ENCODE measurements around the gene TBCEL.

Gene TBCEL

GRCh38 chr11:121134741-121135312, 110.9 kb downstream of the TBCEL start:
- DNase-seq (ENCODE audit: low read depth in 2 of 3, low spot score in 1 of 3): no peak

- DNase-seq (ENCODE audit: low read depth in 2 of 3, low spot score in 1 of 3): no peak
These were observed 113.1 kb downstream of the TBCEL start for GRCh38 chr11:121137005-121137404.

- no peak for DNase-seq (ENCODE audit: low read depth in 2 of 3, low spot score in 1 of 3)
These were observed 114.4 kb downstream of the TBCEL start for GRCh38 chr11:121138259-121138658.

GRCh38 chr11:121140369-121140768, 116.5 kb downstream of the TBCEL start:
- no peak for DNase-seq (ENCODE audit: low read depth in 2 of 3, low spot score in 1 of 3)

Measured in stimulated activated CD4-positive, alpha-beta T cell treated with anti-CD3 and anti-CD28 coated beads, Interleukin-12 subunit alpha, Interleukin-12 subunit beta, amount 100 ng/mL, for 48 hours (primary cell).